OCI-LY1 (cell line): ENCODE results near the gene FOXC2.

Source experiments
- H2AFZ ChIP-seq: fragments of 200-600 bp; sonication (generic), shearing (Covaris generic); 2 replicates; pipeline ENCODE4 v1.6.0; 2014; ENCODE audit warnings: antibody characterized with exemption, mild to moderate bottlenecking, low read length
- H3F3A ChIP-seq: fragments of 200-600 bp; sonication (generic), shearing (Covaris generic); 2 replicates; pipeline ENCODE4 v1.6.0; 2014; ENCODE audit warnings: mild to moderate bottlenecking, antibody characterized with exemption, low read length, moderate library complexity; ENCODE audit not compliant: insufficient read depth
- H3K27ac ChIP-seq: fragments of 200-600 bp; sonication (generic); 2 replicates; pipeline ENCODE4 v1.5.1; 2014; ENCODE audit warnings: low read length, mixed run types, mild to moderate bottlenecking, low read depth; ENCODE audit not compliant: poor library complexity, severe bottlenecking
- H3K27me3 ChIP-seq: fragments of 200-600 bp; sonication (generic); 2 replicates; pipeline ENCODE4 v1.6.0; 2014; ENCODE audit warnings: antibody characterized with exemption, mild to moderate bottlenecking, low read length, moderate library complexity; ENCODE audit not compliant: insufficient read depth
- H3K36me3 ChIP-seq: fragments of 200-600 bp; sonication (generic); 2 replicates; pipeline ENCODE4 v1.6.1; 2014; ENCODE audit warnings: mild to moderate bottlenecking, antibody characterized with exemption, low read length, moderate library complexity, mixed read lengths; ENCODE audit not compliant: insufficient read depth
- H3K4me1 ChIP-seq: fragments of 200-600 bp; sonication (generic); 2 replicates; pipeline ENCODE4 v1.5.1; 2014; ENCODE audit warnings: mild to moderate bottlenecking, low read length, moderate library complexity; ENCODE audit not compliant: insufficient read depth, severe bottlenecking
- H3K4me2 ChIP-seq: fragments of 200-600 bp; sonication (generic), shearing (Covaris generic); 2 replicates; pipeline ENCODE4 v1.6.1; 2014; ENCODE audit warnings: low read length
- H3K4me3 ChIP-seq: fragments of 200-600 bp; sonication (generic); 2 replicates; pipeline ENCODE4 v1.5.1; 2014; ENCODE audit warnings: low read length, low read depth, mild to moderate bottlenecking, mixed read lengths; ENCODE audit not compliant: poor library complexity, severe bottlenecking
- H3K79me2 ChIP-seq: fragments of 200-600 bp; shearing (Covaris generic); 2 replicates; pipeline ENCODE4 v1.6.1; 2016; ENCODE audit warnings: mixed run types, low read length, mixed read lengths; ENCODE audit not compliant: insufficient read depth
- H3K9ac ChIP-seq: fragments of 200-600 bp; sonication (generic), shearing (Covaris generic); 2 replicates; pipeline ENCODE4 v1.6.1; 2014; ENCODE audit warnings: mild to moderate bottlenecking, low read length, mixed read lengths
- H3K9me2 ChIP-seq: fragments of 200-600 bp; sonication (generic), shearing (Covaris generic); 2 replicates; pipeline ENCODE4 v1.6.1; 2014; ENCODE audit warnings: low read depth, mild to moderate bottlenecking, low read length, mixed read lengths
- H3K9me3 ChIP-seq: fragments of 200-600 bp; shearing (Covaris generic); 2 replicates; pipeline ENCODE4 v1.6.1; 2014; ENCODE audit warnings: low read length, mixed read lengths
- H4K20me1 ChIP-seq: fragments of 200-600 bp; sonication (generic), shearing (Covaris generic); 2 replicates; pipeline ENCODE4 v1.6.0; 2016; ENCODE audit warnings: mild to moderate bottlenecking, low read length; ENCODE audit not compliant: insufficient read depth
- CTCF ChIP-seq: fragments of 200-600 bp; sonication (generic), shearing (Covaris generic); IDR thresholded peaks from 2 replicates; pipeline ENCODE4 v1.5.1; 2017; ENCODE audit warnings: mild to moderate bottlenecking, antibody characterized with exemption, low read length, moderate library complexity, mixed read lengths
- EZH2 ChIP-seq: fragments of 200-600 bp; sonication (generic), shearing (Covaris generic); IDR thresholded peaks from 2 replicates; pipeline ENCODE4 v1.8.0; 2017; ENCODE audit warnings: borderline replicate concordance, mixed run types, mild to moderate bottlenecking, antibody characterized with exemption, low read length, moderate library complexity, mixed read lengths

FOXC2 gene

GRCh38 chr16:86554917-86555703 is 11.5 kb upstream of the FOXC2 start, which contains the start of gene MTHFSD:
TSS of gene MTHFSD (minus strand) at chr16:86555235. CDS start at chr16:86555184, 51 bp downstream.
- H3K4me3 ChIP-seq = peak within 1 kb of the TSS; percentile 92
- H3K4me2 ChIP-seq = peak within 1 kb of the TSS; percentile 67
- no peak for TF ChIP-seq CTCF
- no peak for TF ChIP-seq EZH2
- no peaks in the 10 kb centered on the region for H3F3A ChIP-seq
- H4K20me1 ChIP-seq = no peaks in the 10 kb centered on the region
- peak within 1 kb of the TSS; percentile 49 for H3K27ac ChIP-seq
- no peak within 1 kb of the TSS for H2AFZ ChIP-seq
- no peaks in the 10 kb centered on the region for H3K9me3 ChIP-seq
- H3K27me3 ChIP-seq = no peaks in the 10 kb centered on the region
- H3K4me1 ChIP-seq = peaks cover 13% of the 10 kb centered on the region
- no peaks in the 10 kb centered on the region for H3K9me2 ChIP-seq
- H3K79me2 ChIP-seq = no peaks in the 10 kb centered on the region
- H3K9ac ChIP-seq = peak within 1 kb of the TSS; percentile 91
- H3K36me3 ChIP-seq = peaks cover 22% of the 10 kb centered on the region

- Histone ChIP-seq H3K4me3 (peak overlapping the region; percentile 92), H3F3A (no peaks in the 10 kb centered on the region), H3K27ac (no peak overlapping the region), H3K9me2 (no peaks in the 10 kb centered on the region), H3K9me3 (no peaks in the 10 kb centered on the region), H4K20me1 (no peaks in the 10 kb centered on the region), H2AFZ (no peak overlapping the region), H3K27me3 (no peaks in the 10 kb centered on the region), H3K36me3 (peaks cover 16% of the 10 kb centered on the region), H3K9ac (peak overlapping the region; percentile 91), H3K4me2 (peak overlapping the region; percentile 67), H3K79me2 (no peaks in the 10 kb centered on the region), H3K4me1 (peaks cover 13% of the 10 kb centered on the region)
- TF ChIP-seq CTCF = no peak
- no peak for TF ChIP-seq EZH2
Observed at GRCh38 chr16:86555704-86556075, 10.9 kb upstream of the FOXC2 start.

- no peak overlapping the region for H2AFZ ChIP-seq
- no peak overlapping the region for H3K4me2 ChIP-seq
Observed at GRCh38 chr16:86556576-86556975, 10.1 kb upstream of the FOXC2 start.

More at GRCh38 chr16:86556576-86556975, 10.1 kb upstream of the FOXC2 start:
- no peaks in the 10 kb centered on the region for H4K20me1 ChIP-seq
- peaks cover 13% of the 10 kb centered on the region for H3K4me1 ChIP-seq
- no peak overlapping the region for H3K27ac ChIP-seq
- no peaks in the 10 kb centered on the region for H3K9me2 ChIP-seq
- H3K79me2 ChIP-seq = no peaks in the 10 kb centered on the region
- no peak overlapping the region for H3K9ac ChIP-seq
- peaks cover 10% of the 10 kb centered on the region for H3K36me3 ChIP-seq
- no peak overlapping the region for H3K4me3 ChIP-seq
- H3K9me3 ChIP-seq = no peaks in the 10 kb centered on the region
- H3F3A ChIP-seq = no peaks in the 10 kb centered on the region
- H3K27me3 ChIP-seq = no peaks in the 10 kb centered on the region
- TF ChIP-seq EZH2 (no peak), CTCF (no peak)
